ENCODE measurements around the gene BTF3.

GRCh38 chr5:73552642-73553041 is 54.4 kb downstream of the BTF3 start:
- no peak for TF ChIP-seq CTCF (IDR thresholded peaks at IDR 0.05)
- TF ChIP-seq POLR2A (IDR thresholded peaks at IDR 0.05), result no peak

Data from lower leg skin (tissue), 3 donors.